A172 (cell line): ENCODE data around the gene SYK. TPM values are rescaled to one million over a fixed set of nuclear protein-coding genes. Genes with fewer than 3 reads are reported as not detected.
A peak's percentile ranks its signal among the peaks of the same experiment; 100 is the strongest.
"Not testable (repeated sequence)": the region's sequence is repeated elsewhere in the genome, so short reads cannot be mapped to it uniquely, and the experiment has no call there.

ENCODE experiments used
- DNase-seq: peaks from one replicate; pipeline ENCODE4 v3.0.0-alpha.2; 2015; ENCODE audit warnings: low spot score
- total RNA-seq: library from RNA; depleted of rRNA; stranded (reverse); fragments of >200 nt; shearing (Covaris generic); gene quantifications from 2 replicates; pipeline ENCODE4 v1.2.3, GENCODE V29; 2014

SYK gene
- total RNA-seq, 1 experiment from 2014 or later = not detected

GRCh38 chr9:90795871-90796317 lies 5.7 kb upstream of the SYK start:
- no peak for DNase-seq

GRCh38 chr9:90799271-90799852 lies 2.3 kb upstream of the SYK start:
- no peak for DNase-seq

GRCh38 chr9:90801973-90802322 lies 329 bp downstream of the SYK start:
- DNase-seq = no peak

GRCh38 chr9:90802386-90802985 lies 867 bp downstream of the SYK start:
- DNase-seq = no peak

GRCh38 chr9:90803860-90804593 lies 2.4 kb downstream of the SYK start:
- no peak for DNase-seq

GRCh38 chr9:90805006-90805996 lies 3.7 kb downstream of the SYK start:
- no peak for DNase-seq

- no peak for DNase-seq
Measured at GRCh38 chr9:90807006-90807405, 5.4 kb downstream of the SYK start.

GRCh38 chr9:90808398-90808797 lies 6.8 kb downstream of the SYK start:
- DNase-seq = no peak

GRCh38 chr9:90808890-90809685 lies 7.5 kb downstream of the SYK start:
- no peak for DNase-seq

- no peak for DNase-seq
Measured at GRCh38 chr9:90810691-90811090, 9.1 kb downstream of the SYK start.

- DNase-seq = no peak
Measured at GRCh38 chr9:90813046-90813445, 11.4 kb downstream of the SYK start.

GRCh38 chr9:90813523-90813922 lies 11.9 kb downstream of the SYK start:
- DNase-seq = no peak

GRCh38 chr9:90814355-90814754 lies 12.7 kb downstream of the SYK start:
- DNase-seq = no peak

GRCh38 chr9:90815183-90815943 lies 13.7 kb downstream of the SYK start:
- DNase-seq = peak; percentile 79

GRCh38 chr9:90815944-90816357 lies 14.3 kb downstream of the SYK start:
- no peak for DNase-seq

- DNase-seq = no peak
Measured at GRCh38 chr9:90816690-90817089, 15.1 kb downstream of the SYK start.

GRCh38 chr9:90818279-90818678 lies 16.7 kb downstream of the SYK start:
- no peak for DNase-seq

GRCh38 chr9:90820406-90820805 lies 18.8 kb downstream of the SYK start:
- not testable (repeated sequence) for DNase-seq

- DNase-seq = not testable (repeated sequence)
Measured at GRCh38 chr9:90821236-90821635, 19.6 kb downstream of the SYK start.

GRCh38 chr9:90821697-90822096 lies 20.1 kb downstream of the SYK start:
- peak; percentile 51 for DNase-seq
